GM21717 (cell line): ENCODE measurements around the gene ATP11A.

Experiments used
- ATAC-seq: cut with Tn5 transposase; IDR thresholded peaks from one replicate; pipeline ENCODE4 v1.9.1; 2021; ENCODE audit warnings: mild to moderate bottlenecking, moderate library complexity; ENCODE audit not compliant: unreplicated experiment

The ATP11A gene

DNA sequence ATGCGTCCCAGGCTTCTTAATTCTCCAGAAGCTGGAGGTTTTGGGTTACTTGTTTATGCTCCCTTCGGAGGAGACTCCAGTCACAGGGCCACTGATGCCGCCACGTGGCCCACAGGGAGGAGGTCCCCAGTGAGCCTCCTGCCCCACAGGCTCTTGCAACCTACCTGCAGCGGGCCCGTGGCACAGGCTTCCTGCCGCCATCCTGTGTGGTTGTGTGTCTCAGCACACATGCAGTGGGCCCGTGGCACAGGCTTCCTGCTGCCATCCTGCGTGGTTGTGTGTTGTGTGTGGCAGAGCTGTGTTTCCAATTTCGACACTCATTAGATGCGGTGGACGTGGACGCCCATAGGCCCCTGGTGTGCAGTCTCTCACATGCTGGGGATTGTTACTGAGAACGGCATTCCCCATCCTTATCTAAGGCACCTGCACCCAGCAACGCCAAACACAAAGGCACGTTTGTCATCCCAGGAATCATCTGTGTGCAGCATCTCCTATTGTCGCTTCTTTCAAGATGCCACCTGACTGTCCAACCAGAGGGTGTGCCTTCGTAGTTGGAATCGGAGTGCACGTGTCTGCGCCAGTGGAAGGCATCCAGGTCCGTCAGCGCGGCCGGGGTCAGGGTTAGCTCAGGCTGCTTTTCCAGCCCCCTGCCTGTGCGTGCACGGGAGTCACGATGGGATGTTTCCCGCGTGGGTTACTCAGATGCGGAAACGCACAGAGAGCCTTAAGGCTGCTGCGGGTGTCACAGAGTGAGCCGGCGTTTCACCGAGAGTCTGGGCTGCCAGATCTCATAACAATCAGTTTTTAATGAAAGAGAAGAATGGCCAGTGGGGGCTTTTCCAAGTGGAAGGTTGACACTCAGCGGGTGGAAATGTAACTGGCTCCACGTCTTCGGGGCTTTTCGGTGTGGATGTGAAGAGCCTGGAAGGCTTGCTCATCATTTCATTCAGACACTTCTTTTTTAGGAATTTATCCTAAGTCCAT, 119.8 kb downstream of the ATP11A start:
- no peak for ATAC-seq

GRCh38 chr13:112810608-112811007, 120.8 kb downstream of the ATP11A start:
- no peak for ATAC-seq

DNA sequence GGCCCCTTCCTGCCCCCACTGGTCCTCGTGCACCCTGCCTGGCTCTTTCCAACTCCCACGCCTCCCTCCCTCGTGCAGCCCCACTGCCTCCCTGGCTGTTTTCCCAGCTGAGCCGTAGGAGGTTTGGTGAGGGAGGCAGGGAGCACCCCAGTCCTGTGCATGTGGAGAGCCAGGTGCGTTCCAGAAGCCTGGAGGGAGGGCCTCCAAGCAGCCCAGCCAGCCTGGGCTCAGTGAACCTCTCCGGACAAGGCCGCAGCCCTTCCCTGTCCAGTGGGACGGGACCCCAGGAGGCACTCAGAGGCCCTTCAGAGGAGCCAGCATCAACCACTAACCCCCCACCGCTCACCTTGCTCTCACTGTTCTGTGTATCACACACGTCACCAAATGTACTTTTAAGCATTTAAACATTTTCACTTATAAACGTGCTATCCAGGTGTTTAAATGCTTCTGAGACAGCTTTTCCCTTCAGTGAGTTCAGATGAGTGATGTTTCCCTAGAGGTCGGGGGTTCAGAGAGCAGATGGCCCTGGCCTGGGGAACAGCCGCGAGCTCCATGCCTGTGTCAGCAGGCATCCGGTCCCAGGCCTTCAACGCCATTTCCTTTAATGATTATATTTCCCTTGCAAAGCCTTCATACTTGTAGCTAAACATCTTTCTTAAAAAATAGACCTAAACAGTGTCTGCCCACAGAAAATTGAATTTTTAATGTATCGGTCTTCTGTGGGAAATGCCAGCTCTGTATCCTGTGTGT, 122.6 kb downstream of the ATP11A start:
- no peak for ATAC-seq

GRCh38 chr13:112813552-112813951, 123.7 kb downstream of the ATP11A start:
- no peak for ATAC-seq

GRCh38 chr13:112814905-112815585, 125.2 kb downstream of the ATP11A start:
- ATAC-seq: no peak

DNA sequence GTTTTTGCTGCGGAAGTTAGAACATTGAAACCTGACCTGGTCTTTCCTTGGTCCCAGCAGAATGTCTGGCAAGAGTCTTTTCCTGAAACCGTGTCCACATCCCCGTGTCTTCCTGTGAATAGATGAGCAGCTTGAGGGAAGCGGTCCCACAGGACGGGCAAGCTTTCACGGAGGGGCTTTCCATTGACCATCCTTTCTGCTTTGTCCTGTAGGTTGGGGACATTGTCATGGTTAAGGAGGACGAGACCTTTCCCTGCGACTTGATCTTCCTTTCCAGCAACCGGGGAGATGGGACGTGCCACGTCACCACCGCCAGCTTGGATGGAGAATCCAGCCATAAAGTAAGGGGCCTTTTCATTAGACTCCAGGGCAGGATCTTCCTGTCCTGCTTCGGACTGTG, 126.0 kb downstream of the ATP11A start:
- no peak for ATAC-seq

DNA sequence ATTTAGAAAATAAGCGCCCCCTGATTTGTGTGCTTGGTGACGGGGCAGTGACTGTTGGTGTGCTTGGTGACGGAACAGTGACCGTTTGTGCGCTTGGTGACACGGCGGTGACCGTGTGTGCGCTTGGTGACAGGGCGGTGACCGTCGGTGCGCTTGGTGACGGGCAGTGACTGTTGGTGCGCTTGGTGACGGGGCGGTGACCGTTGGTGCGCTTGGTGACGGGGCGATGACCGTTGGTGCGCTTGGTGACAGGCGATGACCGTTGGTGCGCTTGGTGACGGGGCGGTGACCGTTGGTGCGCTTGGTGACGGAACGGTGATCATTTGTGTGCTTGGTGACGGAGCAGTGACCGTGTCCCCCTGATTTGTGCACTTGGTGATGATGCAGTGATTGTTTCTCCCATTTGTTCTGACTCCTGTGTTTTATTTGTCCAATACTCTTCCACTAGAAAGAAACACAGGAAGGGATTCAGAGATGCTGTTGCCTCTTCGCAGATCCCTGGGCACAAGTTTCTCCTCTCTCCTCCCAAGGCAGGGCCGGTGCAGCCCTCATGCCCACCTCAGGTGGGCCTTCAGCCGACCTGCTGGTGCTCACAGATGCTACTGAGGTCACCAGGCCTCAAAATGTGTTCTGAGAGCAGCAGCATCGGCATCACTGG, 128.3 kb downstream of the ATP11A start:
- ATAC-seq: no peak

DNA sequence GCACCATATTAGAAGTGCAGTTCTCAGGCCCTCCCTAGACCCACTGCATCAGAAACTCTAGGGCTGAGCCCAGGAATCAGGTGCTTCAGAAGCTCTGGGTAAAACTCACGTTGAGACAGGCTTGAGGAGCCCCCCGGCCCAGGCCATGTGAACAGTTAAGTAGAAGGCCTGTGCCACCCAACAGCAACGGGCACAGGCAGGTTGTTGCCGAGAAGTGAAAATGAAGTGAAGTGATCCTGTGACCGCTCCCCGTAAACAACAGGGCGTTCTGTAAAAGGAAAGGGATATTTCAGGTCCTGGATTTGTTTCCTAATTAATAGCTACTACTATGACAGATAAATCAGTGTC, 128.8 kb downstream of the ATP11A start:
- ATAC-seq: no peak

DNA sequence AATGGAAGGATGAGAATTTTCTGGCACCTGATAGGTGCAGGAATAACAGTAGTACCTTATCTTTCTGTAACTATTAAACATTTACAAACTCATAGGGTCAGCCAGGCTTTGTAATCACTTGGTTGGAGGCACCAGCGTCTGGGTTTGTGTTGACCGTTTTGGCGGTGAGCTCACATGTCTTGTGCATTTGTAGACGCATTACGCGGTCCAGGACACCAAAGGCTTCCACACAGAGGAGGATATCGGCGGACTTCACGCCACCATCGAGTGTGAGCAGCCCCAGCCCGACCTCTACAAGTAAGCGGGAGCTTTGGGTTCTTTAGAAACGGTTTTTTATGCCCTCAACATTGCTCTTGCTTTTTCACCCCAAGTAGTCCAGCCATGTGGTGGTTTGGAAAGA, 129.3 kb downstream of the ATP11A start:
- no peak for ATAC-seq

DNA sequence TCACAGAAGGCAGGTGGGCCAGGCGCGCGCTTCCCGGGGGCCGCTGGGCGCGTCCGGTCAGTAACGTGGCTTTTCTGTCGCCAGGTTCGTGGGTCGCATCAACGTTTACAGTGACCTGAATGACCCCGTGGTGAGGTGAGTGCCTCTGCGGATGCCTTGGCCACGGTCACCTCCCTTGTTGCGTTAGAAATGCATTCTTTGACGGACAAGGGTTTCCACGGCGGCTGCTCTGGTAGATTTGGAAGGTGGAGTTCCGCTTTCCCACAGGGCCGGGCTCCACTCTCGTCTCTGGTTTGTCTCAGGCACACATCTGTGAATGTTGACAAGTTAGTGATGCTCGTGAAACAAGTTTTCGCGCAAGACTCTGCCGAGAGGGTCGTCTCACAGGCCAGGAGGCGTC, 130.0 kb downstream of the ATP11A start:
- ATAC-seq: no peak

DNA sequence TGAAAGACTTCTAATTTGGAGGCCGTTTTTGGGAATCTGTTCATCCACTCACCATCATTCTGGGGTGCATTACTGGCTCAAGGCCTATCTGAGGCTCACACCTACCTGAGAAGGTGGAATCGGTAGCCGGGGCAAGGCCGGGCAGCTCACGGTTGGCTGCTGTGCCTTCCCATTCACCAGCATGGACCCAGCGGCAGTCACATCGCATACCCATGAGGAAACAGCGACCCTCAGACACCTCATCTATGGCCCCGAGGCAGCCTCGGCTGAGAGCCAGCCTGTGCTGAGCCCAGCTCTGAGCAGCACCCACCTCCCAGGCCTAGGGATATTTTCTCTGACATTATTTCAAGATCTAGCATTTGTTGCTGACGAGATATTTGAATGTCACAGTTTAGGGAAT, 130.5 kb downstream of the ATP11A start:
- no peak for ATAC-seq

DNA sequence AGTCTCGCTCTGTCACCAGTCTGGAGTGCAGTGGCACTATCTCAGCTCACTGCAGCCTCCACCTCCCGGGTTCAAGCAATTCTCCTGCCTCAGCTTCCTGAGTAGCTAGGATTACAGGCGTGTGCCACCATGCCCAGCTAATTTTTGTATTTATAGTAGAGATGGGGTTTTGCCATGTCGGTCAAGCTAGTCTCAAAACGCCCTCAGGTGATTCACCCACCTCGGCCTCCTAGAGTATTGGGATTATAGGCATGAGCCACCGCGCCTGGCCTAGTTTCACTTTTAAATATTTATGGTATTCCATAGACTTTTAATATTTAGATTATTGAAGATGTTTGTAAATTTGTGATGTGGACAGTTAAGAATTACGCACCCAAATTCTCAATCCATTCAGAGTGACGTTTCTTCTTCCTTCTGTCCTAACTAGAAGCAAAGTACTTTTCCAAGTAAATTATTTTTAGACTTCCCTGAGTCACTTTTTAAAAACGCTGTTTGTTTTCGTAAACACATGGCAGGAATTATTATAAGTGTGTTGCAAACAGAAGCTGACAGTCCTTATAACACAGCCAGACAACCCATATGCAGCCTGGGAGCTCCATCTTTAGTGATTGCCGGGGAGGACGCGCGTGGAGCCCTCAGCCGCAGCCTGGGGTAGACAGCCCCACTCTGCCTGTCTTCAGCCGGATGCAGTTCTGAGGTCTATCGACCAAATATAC, 131.7 kb downstream of the ATP11A start:
- ATAC-seq: no peak

DNA sequence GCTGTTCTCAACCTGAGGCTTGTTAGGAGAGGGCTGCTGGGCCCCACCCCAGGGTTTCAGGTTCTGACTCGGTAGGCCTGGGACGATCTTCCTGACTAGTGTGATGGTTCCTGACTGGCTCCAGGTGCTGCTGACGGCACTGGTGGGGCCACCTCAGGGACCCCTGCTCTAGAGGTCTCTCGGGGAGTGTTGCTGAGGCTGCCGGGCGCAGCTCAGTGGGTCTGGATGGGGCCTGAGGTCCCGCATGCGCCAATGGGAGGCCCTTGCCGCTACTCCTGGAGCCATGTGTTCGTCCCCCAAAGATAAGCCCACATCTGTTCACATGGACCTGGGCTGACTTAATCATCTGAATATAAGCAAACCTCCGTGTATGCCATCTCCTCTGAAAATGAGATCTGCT, 133.0 kb downstream of the ATP11A start:
- no peak for ATAC-seq

- ATAC-seq: no peak
Observed at GRCh38 chr13:112824429-112824828, 134.6 kb downstream of the ATP11A start.

GRCh38 chr13:112825071-112825470, 135.2 kb downstream of the ATP11A start:
- no peak for ATAC-seq

DNA sequence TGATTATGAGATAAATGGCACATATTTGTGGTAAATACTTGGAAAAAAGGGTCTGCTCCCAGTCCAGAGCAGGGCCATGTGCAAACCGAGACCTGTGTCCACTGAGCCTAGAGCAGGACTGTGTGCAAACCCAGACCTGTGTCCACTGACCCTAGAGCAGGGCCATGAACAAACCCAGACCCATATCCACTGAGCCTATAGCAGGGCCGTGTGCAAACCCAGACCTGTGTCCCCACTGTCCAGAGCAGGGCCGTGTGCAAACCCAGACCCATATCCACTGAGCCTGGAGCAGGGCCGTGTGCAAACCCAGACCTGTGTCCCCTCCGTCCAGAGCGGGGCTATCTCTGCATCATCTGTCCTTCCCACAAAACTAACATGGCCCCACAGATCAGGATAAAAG, 136.0 kb downstream of the ATP11A start:
- no peak for ATAC-seq

GRCh38 chr13:112826565-112826964, 136.7 kb downstream of the ATP11A start:
- ATAC-seq: no peak

DNA sequence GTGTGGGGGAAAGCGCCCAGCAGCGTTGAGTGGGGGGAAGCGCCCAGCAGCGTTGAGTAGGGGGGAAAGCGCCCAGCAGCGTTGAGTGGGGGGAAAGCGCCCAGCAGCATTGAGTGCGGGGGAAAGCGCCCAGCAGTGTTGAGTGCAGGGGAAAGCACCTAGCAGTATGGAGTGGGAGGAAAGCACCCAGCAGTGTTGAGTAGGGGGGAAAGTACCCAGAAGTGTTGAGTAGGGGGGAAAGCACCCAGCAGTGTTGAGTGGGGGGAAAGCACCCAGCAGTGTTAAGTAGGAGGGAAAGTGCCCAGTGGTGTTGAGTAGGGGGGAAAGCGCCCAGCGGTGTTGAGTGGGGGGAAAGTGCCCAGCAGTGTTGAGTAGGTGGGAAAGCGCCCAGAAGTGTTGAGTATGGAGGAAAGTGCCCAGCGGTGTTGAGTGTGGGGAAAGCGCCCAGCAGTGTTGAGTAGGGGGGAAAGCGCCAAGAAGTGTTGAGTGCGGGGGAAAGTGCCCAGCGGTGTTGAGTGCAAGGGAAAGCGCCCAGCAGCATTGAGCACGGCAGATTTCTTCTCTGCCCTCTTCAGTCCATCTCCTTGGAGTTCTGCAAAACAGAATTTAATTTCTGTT, 138.4 kb downstream of the ATP11A start:
- no peak for ATAC-seq

GRCh38 chr13:112828756-112829155, 138.9 kb downstream of the ATP11A start:
- no peak for ATAC-seq

DNA sequence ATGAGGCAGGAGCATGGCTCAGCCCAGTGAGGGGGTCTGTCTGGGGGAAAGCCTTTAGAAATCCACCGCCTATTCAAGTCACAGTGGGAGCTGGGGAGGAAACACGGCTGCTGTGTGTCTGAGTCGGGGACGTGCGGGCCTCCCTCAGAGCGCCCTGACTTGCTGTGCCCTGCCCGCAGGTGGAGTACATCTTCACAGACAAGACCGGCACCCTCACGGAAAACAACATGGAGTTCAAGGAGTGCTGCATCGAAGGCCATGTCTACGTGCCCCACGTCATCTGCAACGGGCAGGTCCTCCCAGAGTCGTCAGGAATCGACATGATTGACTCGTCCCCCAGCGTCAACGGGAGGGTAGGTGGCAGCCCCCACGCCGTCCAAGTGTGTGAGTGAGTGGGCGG, 141.4 kb downstream of the ATP11A start:
- ATAC-seq: no peak
